ENCODE results near the gene TNS3.

TNS3 gene

DNA sequence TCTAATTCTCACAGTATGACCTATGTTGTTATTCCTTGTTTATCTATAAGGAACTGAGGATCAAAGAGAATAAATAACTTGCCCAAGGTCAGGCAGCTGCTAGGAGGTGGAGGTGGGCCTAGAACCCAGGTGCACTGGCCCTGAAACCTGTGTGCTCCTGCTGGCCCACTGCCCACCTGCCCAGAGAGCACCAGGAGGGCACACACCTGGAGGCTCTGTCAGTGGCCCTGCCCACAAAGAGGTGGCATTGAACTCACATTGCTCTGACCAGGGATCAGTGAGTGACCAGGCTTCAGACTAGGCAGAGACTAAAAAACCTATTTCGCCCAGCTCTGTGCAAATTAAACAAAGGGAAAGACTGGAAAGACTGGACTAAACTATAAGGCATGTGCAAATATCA lies 210.6 kb downstream of the TNS3 start:
- H3K4me3 ChIP-seq (ENCODE audit: low read depth, low read length), result no peak overlapping the region
- DNase-seq (ENCODE audit: low read depth), result no peak
- TF ChIP-seq, protein P1, sequence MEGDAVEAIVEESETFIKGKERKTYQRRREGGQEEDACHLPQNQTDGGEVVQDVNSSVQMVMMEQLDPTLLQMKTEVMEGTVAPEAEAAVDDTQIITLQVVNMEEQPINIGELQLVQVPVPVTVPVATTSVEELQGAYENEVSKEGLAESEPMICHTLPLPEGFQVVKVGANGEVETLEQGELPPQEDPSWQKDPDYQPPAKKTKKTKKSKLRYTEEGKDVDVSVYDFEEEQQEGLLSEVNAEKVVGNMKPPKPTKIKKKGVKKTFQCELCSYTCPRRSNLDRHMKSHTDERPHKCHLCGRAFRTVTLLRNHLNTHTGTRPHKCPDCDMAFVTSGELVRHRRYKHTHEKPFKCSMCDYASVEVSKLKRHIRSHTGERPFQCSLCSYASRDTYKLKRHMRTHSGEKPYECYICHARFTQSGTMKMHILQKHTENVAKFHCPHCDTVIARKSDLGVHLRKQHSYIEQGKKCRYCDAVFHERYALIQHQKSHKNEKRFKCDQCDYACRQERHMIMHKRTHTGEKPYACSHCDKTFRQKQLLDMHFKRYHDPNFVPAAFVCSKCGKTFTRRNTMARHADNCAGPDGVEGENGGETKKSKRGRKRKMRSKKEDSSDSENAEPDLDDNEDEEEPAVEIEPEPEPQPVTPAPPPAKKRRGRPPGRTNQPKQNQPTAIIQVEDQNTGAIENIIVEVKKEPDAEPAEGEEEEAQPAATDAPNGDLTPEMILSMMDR (IDR thresholded peaks at IDR 0.05; ENCODE audit: low read depth, low read length, missing control alignments), result no peak

DNA sequence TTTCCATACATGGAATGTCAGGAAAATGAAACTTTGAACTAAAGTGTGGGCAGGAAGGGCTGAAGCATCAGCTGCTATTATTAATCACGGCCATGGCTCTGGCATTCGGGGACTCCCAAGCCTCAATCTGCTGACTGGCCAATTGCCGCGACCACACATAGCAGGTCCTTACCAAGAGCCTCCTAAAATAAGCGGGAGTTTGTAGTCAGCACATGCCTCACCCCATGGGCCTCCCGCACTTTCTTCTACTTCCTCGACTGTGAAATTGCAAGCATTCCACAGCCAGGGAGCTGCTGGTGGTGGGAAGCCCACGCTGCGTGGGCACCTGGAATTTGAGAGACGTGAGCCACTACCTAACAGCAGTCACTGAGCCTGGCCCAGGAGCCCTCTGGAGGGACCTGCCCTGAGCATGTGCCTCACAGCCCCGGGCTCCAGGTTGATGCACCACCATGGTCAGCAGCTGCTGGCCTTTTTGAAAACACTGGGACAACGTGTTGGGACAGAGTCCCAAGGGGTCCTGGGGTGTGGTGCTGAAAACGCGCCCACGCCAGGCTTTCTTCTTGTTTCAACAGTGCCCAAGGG lies 211.4 kb downstream of the TNS3 start:
- H3K4me3 ChIP-seq (ENCODE audit: low read depth, low read length), result no peak overlapping the region
- no peak for DNase-seq (ENCODE audit: low read depth)
- TF ChIP-seq, protein P1 (IDR thresholded peaks at IDR 0.05; ENCODE audit: low read depth, low read length, missing control alignments), result no peak

DNA sequence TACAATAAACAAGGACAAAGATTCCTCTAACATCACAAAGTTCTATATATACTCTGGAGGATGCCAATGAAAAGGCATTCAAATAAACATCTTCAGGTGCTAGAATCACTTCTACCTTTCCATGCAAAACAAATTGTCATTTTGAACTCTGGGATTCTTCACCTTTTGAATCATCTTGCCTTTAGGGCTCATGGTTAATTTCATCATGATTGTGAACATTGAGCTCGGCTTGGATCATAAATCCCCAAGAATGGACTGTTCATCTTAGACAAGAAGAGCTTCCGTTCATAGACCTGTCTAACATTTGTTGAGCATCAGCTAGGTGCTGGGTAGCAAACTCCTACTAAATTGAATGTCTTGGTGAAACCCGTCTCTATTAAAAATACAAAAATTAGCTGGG lies 212.2 kb downstream of the TNS3 start:
- TF ChIP-seq, protein P1 (IDR thresholded peaks at IDR 0.05; ENCODE audit: low read depth, low read length, missing control alignments), result no peak
- no peak for DNase-seq (ENCODE audit: low read depth)
- no peak overlapping the region for H3K4me3 ChIP-seq (ENCODE audit: low read depth, low read length)

DNA sequence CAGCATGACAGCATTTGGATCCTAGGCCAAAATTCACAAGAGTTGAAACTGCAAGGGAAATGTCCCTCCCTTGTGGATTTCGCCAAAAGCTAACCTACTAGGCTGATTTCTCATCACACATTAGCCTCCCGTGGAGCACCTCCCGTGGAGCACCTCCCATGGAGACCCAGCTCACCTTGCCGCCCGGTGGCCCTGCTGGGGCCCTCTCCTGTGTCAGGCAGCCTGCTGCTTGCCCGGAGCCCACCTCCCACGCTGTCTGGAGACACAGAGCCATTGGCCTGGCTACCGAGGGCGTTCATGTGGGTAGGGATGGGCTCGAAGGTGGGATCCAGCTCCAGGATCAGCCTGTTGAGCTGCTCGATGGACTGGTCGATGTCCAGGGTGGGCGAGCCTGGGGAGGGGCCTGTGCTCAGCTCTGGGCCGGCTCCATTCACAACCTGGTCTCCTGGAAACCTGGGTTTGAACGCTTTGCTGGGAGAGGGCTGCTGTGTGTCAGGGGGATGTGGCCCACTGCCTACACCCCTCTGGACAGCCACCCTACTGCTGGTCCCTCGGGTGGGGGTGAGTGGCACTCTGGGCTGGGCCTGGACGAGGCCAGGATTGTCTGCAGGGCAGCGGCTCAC lies 213.6 kb downstream of the TNS3 start:
- no peak overlapping the region for H3K4me3 ChIP-seq (ENCODE audit: low read depth, low read length)
- DNase-seq (ENCODE audit: low read depth), result no peak
- TF ChIP-seq, protein P1 (IDR thresholded peaks at IDR 0.05; ENCODE audit: low read depth, low read length, missing control alignments), result no peak

DNA sequence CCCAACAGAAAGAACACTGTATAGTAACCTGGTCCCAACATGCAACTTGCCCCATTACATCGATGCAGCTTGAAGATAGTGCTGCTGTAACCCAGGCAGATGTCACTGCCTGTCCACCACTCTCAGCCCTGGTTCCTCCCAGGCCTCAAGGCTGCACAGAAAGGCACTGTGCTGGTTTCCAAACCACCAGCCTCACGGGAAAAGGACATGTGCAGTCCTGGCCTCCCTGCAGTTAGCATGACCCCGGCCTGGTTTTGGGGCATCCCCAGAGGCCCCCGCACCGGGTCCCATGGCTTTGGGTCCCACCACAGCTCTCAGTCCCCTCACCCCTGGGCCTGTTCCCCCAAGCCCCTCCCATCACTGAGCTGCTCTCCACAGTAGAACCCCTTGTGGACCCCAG lies 214.5 kb downstream of the TNS3 start:
- TF ChIP-seq, protein P1 (IDR thresholded peaks at IDR 0.05; ENCODE audit: low read depth, low read length, missing control alignments), result no peak
- no peak for DNase-seq (ENCODE audit: low read depth)
- H3K4me3 ChIP-seq (ENCODE audit: low read depth, low read length), result no peak overlapping the region

DNA sequence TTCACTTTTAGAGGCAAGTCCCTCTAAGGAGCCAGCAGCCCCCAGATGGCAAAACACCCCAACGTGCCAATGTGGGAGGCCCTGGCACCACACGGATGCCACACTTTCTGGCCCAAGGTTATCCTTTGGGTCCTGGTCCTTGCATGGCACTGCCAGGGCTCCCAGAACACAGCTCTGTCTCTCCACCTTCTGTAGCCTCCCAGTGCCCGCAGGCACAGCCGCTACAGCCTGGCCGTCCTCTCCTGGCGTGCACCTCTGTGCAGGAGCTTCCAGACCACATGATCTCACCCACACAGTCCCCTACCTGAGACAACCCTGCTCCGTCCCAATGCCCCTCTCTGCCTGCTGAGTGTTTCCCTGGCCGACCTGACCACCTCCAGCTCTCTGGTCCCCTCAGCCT lies 215.0 kb downstream of the TNS3 start:
- TF ChIP-seq, protein P1 (IDR thresholded peaks at IDR 0.05; ENCODE audit: low read depth, low read length, missing control alignments), result no peak
- DNase-seq (ENCODE audit: low read depth), result no peak

DNA sequence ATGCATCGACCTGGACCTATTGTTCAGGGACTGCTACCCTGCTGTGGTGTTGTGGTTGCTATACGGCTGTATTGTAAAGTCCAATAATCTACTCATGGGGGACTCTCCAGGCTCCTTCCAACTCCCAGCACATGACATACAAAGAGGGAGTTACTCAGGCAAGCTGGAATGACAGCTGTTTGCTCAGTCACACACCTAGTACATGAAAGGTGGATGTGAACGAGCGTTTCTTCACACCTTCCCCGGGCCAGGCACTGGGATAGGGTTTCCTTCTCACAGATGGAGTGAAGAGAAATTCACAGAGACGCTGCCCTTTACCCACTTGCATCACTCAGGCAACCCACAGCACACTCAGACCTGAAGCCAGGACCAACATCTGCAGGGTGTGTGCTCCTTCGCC lies 215.7 kb downstream of the TNS3 start:
- TF ChIP-seq, protein P1 (IDR thresholded peaks at IDR 0.05; ENCODE audit: low read depth, low read length, missing control alignments), result no peak
- DNase-seq (ENCODE audit: low read depth), result no peak
- H3K4me3 ChIP-seq (ENCODE audit: low read depth, low read length), result no peak overlapping the region

More for the DNA sequence above, 215.0 kb downstream of the TNS3 start:
- no peak overlapping the region for H3K4me3 ChIP-seq (ENCODE audit: low read depth, low read length)
